ENCODE results near the gene PRDM13. TPM values are rescaled to one million over a fixed set of nuclear protein-coding genes. Genes with fewer than 3 reads are reported as not detected.
"Not testable (repeated sequence)": the region's sequence is repeated elsewhere in the genome, so short reads cannot be mapped to it uniquely, and the experiment has no call there.

PRDM13 gene
- total RNA-seq, 3 donors from 2014 or later: not detected

DNA sequence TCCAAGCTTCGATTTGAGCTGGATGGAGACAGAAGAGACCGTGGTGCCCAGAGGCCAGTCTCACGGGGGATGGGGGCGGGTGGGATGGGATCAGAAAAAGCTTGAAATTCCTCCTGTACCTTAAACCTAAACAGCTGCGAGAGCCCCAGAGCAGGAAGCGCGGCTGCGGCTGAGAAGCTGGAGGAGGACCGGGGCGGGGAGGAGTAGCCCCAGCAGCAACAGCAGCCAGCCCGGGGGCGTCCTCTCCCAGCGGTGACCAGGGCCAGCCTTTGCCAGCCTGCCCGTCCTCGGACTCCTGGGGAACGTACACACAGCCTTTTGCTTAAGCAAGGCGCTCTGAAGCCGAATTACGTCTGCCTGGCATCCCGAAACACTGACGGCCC lies 17.4 kb upstream of the PRDM13 start:
- intact Hi-C loops (cut with DNase I, micrococcal nuclease): no loop called here
- TF ChIP-seq, protein P1, sequence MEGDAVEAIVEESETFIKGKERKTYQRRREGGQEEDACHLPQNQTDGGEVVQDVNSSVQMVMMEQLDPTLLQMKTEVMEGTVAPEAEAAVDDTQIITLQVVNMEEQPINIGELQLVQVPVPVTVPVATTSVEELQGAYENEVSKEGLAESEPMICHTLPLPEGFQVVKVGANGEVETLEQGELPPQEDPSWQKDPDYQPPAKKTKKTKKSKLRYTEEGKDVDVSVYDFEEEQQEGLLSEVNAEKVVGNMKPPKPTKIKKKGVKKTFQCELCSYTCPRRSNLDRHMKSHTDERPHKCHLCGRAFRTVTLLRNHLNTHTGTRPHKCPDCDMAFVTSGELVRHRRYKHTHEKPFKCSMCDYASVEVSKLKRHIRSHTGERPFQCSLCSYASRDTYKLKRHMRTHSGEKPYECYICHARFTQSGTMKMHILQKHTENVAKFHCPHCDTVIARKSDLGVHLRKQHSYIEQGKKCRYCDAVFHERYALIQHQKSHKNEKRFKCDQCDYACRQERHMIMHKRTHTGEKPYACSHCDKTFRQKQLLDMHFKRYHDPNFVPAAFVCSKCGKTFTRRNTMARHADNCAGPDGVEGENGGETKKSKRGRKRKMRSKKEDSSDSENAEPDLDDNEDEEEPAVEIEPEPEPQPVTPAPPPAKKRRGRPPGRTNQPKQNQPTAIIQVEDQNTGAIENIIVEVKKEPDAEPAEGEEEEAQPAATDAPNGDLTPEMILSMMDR (IDR thresholded peaks at IDR 0.05): no peak
- Histone ChIP-seq H3K4me1 (ENCODE audit: low read depth) (peaks cover 16% of the 10 kb centered on the region), H3K9me3 (no peaks in the 10 kb centered on the region), H3K4me3 (no peak overlapping the region), H3K36me3 (ENCODE audit: low read depth) (no peaks in the 10 kb centered on the region)
- ATAC-seq (peak; percentile 33), DNase-seq (peak in 1 of 3 donors; percentile 36)

DNA sequence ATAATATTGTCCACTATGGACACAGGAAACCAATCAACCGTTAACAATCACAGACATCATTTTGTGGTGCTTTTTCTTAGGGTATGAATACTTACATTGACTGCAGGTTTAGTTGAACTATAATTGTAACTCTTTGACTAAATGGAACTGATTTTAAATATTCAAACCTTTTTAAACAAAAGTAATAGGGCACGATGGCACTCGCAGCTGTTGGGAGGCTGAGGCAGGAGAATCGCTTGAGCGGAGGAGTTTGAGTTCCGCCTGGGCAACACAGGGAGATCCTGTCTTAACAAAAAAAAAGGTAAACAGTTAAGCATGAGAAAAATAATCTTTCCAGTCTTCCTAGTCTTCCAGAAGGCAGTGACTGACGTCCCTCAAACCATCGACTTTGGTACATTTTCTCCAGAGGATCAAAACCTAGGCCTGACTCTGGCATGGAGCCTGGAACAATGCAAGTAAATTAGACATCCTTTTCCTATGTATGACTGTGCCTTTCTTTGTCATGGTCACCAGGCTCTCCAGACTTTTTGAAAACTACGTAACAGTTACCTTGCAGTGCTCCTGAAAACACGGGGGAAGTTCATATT lies 16.6 kb upstream of the PRDM13 start:
- Histone ChIP-seq H3K9me3 (no peaks in the 10 kb centered on the region), H3K36me3 (ENCODE audit: low read depth) (no peaks in the 10 kb centered on the region), H3K4me1 (ENCODE audit: low read depth) (peaks cover 16% of the 10 kb centered on the region), H3K4me3 (no peak overlapping the region)
- TF ChIP-seq, protein P1 (IDR thresholded peaks at IDR 0.05): no peak
- ATAC-seq (no peak), DNase-seq (no peak)
- intact Hi-C loops (cut with DNase I, micrococcal nuclease): no loop called here

DNA sequence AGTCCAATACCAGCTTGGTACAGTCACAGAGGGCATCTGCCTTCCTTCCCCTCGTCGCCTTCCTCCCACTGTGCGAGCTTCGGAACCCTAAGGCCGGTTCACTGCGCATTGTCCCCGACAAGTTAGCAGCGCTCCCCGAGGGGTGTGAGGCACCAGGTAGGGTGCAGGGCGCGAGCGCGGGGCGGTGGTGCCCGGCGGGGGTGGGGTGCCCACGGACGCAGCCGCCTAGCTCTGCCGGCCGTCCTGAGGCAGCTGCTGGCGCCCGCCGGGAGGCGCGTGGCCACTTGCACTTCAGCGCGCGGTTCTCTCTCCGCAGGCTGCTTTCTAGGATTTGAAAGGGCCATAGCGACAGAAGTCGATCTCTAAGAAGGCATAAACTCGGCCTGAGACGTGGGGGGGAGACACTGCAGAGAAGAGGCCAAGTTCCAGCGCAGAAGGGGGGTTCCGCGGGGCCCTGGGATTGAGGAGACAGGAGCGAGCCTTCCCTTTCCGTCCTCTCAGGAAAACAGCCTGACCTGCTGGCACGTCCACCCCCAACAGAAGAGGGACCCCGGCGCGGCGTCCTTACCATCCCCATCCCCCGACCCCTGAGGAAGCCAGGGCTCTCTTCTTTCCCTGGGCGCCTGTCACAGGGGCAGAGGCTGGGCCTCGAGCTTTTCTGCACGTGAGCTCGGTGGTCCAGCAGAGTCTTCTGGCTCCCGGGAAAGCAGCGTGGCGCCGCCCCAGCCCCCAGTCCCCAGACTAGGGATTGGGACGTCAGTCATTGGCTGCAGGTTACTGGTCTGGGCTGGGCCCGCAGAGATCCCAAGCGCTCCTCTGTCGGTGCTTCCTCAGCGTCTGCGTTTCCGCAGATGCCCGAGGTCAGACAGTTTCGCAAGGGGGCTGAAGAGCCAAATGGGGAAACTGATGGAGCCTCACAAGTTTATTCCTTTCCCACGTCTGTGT lies 15.6 kb upstream of the PRDM13 start:
- TF ChIP-seq, protein P1 (IDR thresholded peaks at IDR 0.05): no peak
- DNase-seq (peak in 1 of 3 donors; percentile 37), ATAC-seq (no peak)
- Histone ChIP-seq H3K9me3 (no peaks in the 10 kb centered on the region), H3K4me3 (no peak overlapping the region), H3K4me1 (ENCODE audit: low read depth) (peaks cover 16% of the 10 kb centered on the region), H3K36me3 (ENCODE audit: low read depth) (no peaks in the 10 kb centered on the region)
- intact Hi-C loops (cut with DNase I, micrococcal nuclease): no loop called here

GRCh38 chr6:99591673-99592364 lies 14.8 kb upstream of the PRDM13 start:
- H3K9me3 ChIP-seq: no peaks in the 10 kb centered on the region
- peaks cover 16% of the 10 kb centered on the region for H3K4me1 ChIP-seq (ENCODE audit: low read depth)
- intact Hi-C loops (cut with DNase I, micrococcal nuclease): no loop called here
- TF ChIP-seq, protein P1 (IDR thresholded peaks at IDR 0.05): no peak
- DNase-seq: no peak
- H3K36me3 ChIP-seq (ENCODE audit: low read depth): no peaks in the 10 kb centered on the region
- no peak for ATAC-seq
- H3K4me3 ChIP-seq: no peak overlapping the region

- DNase-seq (no peak), ATAC-seq (no peak)
- peaks cover 16% of the 10 kb centered on the region for H3K4me1 ChIP-seq (ENCODE audit: low read depth)
- no peak overlapping the region for H3K4me3 ChIP-seq
- TF ChIP-seq, protein P1 (IDR thresholded peaks at IDR 0.05): no peak
- intact Hi-C loops (cut with DNase I, micrococcal nuclease): no loop called here
- H3K9me3 ChIP-seq: no peaks in the 10 kb centered on the region
- no peaks in the 10 kb centered on the region for H3K36me3 ChIP-seq (ENCODE audit: low read depth)
Observed at GRCh38 chr6:99592900-99593299, 13.7 kb upstream of the PRDM13 start.

DNA sequence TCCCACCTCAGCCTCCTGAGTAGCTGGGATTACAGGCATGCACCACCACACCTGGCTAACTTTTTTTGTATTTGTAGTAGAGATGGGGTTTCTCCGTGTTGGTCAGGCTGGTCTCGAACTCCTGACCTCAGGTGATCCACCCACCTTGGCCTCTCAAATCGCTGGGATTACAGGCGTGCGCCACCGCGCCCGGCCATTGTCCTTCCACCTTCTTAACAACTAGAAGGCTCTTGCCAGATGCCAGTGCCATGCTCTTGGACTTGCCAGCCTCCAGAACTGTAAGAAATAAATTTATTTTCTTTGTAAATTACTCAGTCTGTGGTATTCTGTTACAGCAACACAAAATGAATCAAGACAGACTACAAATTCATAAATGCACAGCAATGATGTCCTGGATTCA lies 11.9 kb upstream of the PRDM13 start:
- intact Hi-C loops (cut with DNase I, micrococcal nuclease); H3K4me1 ChIP-seq (ENCODE audit: low read depth); H3K4me3 ChIP-seq; H3K9me3 ChIP-seq; DNase-seq; ATAC-seq; H3K36me3 ChIP-seq (ENCODE audit: low read depth): not testable (repeated sequence)

All from mucosa of descending colon (tissue), 3 donors.